ENCODE data around the gene CLINT1.
A peak's percentile ranks its signal among the peaks of the same experiment; 100 is the strongest.
"Not testable (repeated sequence)": the region's sequence is repeated elsewhere in the genome, so short reads cannot be mapped to it uniquely, and the experiment has no call there.

The CLINT1 gene

DNA sequence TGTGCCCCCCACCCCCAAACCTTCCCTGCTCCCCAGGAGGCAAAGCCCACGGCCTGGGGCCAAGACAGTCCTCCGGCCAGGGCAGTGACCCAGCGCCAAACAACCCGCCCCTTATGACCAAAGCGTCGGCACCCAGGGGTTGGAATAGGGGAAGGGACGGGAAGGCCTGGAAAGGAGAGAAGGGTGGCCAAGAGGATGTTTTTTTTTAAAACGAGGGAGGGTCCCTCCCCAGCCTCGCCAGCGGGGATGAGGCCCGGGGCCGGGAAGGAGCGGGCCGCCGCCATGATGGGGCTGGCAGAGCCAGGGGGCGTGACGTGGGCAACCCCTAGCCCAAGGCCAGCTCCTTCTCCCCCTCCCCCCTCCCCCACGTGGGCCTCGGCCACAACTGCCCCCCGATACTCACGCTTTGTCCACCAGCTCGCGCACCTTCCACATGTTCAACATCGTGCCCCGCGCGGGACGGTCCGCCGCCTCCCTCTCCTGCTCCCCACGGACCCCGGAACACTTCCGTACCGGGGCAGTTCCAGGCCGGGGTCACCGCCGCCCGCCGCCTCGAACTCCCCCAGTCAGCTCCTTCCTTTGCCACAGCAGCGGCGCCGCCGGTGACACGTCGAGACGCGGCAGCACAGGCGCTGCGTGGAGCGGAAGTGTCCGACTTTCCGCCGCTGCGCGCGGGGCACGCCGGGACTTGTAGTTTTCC is at the start of gene CLINT1:
Gene CLINT1, minus strand, starts transcription at position 619 of the 700 bp plus-strand sequence. Its CDS starts 175 bp downstream, at position 444.
- DNase-seq (ENCODE audit: low spot score), result peak; percentile 91

DNA sequence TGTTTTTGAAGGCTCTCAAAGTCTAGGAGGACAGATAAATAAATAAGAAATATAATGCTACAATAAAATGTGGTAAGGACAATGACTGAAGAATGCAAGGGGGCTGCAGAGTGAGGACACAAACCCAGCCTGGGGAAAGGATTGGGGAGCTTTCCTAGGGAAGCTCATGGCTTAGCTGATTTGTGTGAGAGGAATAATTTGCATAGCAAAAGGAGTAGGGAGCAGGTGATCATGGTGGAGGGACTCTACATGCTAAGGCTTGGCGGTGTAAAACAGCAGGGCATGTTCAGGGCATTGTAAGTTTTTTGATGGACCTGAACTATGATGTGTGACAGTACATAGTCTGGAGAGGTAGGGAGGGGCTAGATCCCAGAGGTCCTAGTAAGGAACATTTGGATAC is 49.5 kb upstream of the CLINT1 start:
- no peak for DNase-seq (ENCODE audit: low spot score)

DNA sequence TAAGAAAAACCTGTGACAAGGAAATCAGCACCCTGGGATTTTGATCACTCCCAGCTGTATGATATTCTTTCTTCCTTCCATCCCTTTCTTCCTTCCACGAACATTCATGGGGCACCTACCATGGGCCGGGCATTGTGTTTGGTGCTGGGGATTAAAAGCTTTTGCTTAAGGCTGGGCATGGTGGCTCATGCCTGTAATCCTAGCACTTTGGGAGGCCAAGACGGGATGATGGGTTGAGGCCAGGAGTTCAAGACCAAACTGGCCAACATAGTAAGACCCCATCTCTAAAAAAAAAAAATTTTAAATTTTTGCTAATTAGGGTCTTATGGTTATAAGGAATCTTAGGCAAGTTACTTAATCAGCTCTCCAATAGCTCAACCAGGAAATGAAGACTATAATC is 48.5 kb upstream of the CLINT1 start:
- no peak for DNase-seq (ENCODE audit: low spot score)

DNA sequence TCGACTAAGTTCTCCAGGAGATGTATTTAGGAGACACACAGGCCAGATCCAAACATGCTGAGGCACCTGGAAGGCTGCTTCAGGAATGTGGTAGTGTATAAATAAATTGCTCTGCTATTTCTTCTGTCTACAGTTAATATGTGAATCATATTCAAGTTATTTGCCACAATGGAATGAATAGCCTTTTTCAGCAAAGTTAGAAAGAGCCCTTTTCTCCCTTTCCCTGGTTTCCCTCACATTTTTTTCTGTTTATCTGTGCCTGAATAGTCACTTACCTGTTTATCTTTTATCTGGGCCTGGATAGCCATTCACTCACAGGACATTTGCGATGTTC is 44.1 kb upstream of the CLINT1 start:
- no peak for DNase-seq (ENCODE audit: low spot score)

DNA sequence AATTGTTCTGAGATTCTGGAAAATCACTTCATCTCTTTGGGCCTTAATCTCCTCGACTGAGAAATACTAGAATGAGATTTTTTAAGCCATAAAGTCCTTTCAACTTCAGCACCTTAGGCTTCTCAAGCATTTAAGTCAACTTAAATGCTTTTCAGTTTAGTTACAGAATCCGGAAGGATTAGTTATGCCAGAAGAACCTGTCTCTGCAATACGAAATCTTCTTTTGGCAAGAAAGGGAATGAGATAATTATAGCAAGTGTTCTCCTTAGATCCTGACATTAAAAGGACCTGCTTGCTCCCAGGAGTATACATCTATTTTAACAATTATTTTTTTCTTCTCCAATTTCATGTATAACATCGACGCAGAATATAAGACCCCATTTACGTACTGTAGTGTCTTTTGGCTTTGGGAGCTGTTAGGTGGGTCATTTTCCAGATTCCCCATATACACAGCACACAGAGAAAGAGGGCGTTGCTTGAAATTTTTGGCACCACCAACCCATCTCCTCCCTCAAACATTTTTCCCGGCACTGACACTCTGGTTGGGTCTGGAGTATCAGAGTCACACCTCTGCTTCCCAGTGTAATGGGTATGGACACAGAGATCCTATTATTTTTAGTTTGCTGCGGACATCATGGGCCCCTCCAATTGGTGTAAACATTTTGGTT is 43.6 kb upstream of the CLINT1 start:
- no peak for DNase-seq (ENCODE audit: low spot score)

DNA sequence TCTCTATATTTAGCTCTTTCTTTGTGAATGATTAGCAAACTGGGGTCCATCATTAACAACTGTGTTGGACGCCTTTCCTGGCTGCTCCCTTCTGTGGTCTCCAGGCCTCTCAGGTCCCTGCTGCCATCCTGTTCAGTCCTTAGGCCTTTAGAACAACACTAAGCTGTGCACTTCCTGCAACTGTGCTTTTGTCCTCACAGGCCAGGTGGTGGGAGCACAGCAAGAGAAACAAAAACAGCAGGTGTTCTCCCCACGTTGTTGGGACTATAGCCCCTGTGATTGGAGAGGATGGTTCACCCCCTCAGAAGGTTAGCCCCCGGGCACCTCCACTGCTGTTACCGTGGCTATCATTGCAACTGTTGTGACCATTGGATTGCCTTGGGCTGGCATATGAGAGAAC is 41.7 kb upstream of the CLINT1 start:
- no peak for DNase-seq (ENCODE audit: low spot score)

DNA sequence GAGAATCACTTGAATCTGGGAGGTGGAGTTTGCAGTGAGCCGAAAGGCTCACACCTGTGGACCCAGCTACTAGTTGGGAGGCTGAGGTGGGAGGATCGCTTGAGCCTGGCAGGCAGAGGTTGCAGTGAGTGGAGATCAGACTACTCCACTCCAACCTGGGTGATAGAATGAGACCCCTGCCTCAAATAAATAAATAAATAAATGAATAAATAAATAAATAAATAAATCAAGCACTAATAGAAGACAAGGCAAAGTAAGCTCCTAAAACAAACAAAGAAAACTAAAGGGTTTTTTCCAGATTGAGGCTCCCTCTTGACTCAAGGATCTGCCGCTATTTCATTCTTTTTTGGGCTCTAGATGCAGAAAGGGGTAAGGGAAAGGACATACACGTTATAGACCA is 34.7 kb upstream of the CLINT1 start:
- no peak for DNase-seq (ENCODE audit: low spot score)

DNA sequence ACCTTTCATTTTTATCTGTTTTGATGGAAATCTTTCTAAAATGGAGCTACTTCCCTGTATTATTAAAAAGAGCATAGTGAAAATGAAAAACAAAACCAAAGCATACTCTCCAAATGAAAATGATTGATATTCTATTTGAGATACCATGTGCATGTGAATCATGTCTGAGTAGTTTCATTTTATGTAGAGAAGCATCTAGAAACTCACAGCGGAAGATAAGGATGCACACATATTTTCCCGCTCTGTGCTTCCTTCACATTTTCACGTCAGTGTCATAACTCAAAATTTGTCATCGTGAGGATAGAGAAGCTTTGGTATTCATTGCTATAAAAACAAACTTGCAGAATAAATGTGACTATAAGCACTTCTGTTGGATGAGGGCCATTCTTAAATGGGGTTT is 34.0 kb upstream of the CLINT1 start:
- DNase-seq (ENCODE audit: low spot score), result no peak

DNA sequence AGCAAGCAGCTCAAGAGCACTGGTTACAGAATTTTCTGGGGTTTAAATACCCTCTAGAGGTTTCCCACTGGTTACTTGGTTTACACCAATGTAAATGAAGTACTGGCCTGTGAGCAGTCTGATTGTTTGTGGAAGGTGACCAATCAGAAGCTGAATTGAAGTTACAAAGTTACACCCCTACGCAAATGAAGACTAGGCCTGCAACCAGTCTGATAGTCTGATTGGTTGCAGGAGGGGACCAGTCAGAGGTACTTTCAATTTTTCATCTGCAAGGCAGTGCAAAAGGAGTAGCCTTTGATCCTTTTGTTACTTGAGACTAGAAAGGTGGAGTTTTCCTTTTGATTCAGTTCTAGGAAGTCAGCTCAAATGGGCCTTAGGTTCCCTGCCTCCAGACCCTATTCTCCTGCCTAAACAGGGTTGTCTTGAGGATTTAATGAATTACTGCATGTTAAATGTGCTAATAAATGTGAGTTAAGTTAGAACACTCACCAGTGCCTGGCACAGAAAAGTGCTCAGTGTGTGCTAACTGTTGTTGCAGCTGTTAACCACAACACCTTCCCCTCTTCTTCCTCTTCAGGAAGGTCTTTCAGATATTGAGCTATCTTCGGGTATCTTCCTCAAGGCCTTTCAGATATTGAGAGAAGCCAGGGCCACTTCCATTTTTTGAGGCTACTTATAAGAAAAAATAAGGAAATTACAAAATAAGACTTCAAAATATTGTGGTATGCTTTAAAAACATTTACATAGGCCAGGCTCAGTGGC is 32.1 kb upstream of the CLINT1 start:
- DNase-seq (ENCODE audit: low spot score), result no peak

DNA sequence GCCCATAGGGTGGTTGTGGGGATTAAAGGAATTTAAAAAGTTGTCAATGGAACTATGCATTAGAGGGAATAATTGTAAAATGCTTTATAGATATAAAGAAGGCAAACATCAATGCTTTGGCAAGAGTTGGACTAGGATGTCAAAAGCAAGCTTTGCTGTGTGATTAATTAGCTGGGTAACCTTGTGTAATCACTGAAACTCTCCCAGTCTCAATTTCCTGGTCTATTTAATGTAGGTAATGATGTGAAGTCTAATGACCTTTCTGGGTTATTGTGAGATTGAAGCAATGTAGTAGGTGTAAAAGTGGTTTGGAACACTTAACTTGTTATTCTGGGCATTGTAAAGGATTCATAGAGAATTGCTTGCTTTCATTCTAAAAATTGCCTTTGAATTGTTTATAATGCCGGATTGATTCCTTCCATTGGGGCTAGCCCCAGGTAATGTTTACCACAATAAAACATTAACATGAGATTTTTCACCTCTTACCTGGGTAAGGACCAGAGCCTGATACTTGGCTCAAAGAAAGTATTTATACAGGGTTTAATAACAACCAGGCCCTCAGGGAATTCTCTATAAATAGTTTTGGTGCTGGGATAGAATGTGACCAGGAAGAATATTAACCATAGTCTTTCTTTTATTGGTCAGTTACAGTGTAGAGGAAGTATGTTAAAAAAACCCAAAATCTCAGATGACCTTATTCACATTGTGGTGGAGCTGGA is 30.0 kb upstream of the CLINT1 start:
- no peak for DNase-seq (ENCODE audit: low spot score)

DNA sequence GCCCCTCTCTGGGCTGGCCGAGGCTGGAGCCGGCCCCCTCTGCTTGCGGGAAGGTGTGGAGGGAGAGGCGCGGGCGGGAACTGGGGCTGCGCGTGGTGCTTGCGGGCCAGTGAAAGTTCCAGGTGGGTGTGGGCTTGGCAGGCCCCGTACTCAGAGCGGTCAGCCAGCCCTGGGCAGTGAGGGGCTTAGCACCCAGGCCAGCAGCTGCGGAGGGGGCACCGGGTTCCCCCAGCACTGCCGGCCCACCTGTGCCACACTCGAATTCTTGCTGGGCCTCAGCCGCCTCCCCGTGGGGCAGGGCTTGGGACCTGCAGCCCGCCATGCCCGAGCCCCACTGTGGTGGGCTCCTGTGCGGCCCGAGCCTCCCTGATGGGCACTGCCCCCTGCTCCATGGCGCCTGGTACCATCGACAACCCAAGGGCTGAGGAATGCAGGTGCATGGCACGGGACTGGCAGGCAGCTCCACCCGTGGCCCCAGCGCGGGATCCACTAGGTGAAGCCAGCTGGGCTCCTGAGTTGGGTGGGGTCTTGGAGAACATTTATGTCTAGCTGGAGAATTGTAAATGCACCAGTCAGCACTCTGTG is 27.9 kb upstream of the CLINT1 start:
- no peak for DNase-seq (ENCODE audit: low spot score)

DNA sequence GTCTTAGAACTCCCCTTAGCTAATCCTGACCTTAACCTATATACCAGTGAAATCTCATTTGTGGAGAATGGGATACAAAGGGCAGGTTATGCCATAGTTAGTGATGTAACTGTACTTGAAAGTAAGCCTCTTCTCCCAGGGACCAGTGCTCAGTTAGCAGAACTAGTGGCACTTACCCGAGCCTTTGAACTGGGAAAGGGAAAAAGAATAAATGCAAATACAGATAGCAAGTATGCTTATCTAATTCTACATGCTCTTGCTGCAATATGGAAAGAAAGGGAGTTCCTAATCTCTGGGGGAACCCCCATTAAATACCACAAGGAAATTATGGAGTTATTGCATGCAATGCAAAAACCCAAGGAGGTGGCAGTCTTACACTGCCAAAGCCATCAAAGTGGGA is 26.1 kb upstream of the CLINT1 start:
- not testable (repeated sequence) for DNase-seq (ENCODE audit: low spot score)

DNA sequence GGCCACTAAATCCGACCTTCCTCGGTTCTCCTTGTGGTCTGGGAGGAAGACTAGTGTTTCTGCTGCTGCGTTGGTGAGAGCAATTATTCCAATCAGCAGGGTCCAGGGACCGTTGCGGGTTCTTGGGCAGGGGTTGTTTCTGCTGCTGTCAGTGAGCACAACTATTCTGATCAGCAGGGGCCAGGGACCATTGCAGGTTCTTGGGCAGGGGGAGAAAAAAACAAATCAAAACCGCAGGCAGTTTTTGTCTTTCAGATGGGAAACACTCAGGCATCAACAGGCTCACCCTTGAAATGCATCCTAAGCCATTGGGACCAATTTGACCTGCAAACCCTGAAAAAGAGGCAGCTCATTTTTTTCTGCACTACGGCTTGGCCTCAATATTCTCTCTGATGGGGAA is 22.6 kb upstream of the CLINT1 start:
- DNase-seq (ENCODE audit: low spot score), result not testable (repeated sequence)

DNA sequence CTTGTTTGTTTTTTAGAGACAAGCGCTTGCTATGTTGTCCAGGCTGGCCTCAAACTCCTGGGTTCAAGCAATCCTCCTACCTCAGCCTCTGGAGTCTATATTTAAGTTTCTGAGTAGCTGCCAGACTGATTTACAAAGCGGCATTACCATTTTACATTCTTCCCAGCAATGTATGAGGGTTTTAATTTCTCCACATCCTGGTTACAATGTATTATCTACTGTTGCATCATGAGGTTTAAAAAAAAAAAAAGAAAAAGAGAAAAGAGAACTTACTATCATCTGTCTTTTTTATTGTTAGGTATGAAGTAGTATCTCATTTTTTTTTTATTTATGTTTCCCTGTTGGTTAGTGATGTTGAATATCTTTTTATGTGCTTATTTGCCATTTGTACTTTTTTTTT is 18.9 kb upstream of the CLINT1 start:
- DNase-seq (ENCODE audit: low spot score), result no peak

DNA sequence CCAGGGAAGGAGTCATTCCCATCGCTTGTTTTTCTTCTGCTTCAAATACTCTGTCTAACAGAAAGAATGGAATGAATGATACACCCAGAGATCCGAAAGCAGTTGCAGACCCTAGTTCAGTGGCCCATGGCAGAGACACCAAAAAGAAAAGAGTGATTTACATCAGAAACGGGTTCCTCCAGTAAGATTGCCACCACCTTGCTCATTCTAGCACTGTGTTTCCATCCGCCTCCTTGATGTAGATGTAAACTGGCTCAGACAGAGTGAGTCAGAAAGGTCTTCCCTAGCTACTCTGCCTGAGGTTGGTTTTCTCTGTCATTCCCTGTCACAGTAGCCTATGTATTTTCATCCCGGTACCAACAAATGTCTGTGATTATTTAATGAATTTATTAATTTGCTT is 15.9 kb upstream of the CLINT1 start:
- DNase-seq (ENCODE audit: low spot score), result no peak

DNA sequence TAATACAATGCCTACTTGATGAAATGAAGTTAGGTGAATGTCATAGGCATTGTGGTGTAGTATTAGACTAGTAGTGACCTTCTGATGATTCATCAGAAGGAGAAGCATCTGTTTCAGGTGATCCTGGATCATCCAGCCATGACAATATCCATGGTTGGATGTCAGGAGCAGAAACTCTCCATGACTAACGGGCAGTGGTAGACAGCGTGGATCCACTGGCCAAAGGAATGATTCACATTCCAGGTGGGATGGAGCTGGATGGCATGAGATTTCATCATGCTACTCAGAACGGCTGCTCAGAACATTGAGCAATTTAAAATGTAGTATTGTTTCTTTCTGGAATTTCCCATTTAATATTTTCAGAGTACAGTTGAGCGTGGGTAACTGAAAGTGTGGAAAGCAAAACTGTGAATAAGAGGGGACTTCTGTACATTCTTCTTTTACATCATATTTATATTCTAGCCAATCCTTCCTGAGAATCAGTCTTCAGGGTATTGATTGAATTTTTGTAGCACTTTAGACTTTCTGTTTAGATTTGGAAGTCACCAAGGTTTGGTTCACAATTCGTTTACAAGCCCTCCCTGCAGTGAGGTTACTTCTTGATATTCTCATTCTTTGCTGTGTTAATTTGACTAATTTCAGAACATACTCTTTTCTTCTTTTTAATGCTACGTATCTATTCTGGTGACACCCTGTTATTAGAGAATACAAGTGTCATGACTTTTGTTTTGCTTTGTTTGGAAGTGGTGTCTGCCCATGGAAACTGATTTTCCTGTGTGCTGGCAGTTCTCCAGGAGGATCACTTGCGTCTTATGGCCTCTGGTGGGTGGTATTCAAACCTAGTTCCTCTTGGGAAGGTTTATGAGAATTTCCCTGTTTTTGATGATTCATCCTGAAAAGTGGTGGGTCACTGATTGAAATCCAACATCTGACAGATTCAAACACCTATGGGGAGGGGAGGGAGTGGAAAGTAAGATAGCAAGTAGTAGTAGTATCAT is 12.2 kb upstream of the CLINT1 start:
- peak; percentile 64 for DNase-seq (ENCODE audit: low spot score)

DNA sequence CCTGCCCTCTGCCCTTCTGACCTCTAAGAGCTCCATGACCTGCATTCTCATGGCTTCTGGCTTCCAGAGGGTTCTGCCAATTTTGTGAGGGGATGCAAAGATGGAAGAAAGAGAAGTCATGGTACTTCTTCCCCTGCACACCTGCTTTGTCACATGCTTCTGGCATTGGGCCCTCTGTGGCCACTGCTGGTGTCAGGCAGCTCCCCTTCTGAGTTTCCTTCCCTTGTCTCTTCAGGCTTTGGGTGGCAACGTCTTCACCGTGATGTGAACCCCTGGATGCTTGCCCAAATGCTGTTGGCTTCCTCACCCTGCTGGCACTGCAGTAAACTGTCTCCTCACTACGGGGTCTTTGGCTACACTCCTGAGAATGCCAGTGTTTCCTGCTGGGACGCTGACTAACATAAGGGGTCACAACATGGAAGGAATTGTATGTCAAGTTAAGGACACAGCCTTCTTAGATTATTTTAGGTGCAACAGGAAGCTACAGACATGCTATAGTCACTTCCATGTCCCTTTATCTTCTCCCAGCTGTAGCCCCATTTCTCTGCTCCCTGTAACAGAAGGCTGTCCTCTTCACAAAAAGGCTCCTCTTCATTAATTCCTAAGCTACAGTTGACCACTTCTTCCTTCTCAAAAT is 8.9 kb upstream of the CLINT1 start:
- no peak for DNase-seq (ENCODE audit: low spot score)

DNA sequence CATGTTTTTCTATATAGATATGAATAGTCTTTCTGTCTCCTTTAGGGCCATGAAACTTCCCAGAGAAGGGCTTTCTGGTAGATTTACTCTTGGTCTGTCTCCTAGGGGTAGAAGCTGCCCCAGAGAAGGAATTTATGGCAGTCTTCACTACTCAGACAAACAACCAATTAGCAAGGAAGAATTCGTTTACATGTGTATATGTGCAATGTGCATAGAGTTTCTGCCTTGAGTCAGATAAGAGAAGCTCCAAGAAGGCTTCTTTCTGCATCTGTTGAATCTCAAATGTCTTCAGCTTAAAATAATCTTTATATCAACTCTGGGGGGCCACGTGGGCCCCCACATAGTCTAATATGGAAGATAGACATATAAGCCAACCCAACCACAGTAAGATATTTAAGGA is 7.6 kb upstream of the CLINT1 start:
- no peak for DNase-seq (ENCODE audit: low spot score)

DNA sequence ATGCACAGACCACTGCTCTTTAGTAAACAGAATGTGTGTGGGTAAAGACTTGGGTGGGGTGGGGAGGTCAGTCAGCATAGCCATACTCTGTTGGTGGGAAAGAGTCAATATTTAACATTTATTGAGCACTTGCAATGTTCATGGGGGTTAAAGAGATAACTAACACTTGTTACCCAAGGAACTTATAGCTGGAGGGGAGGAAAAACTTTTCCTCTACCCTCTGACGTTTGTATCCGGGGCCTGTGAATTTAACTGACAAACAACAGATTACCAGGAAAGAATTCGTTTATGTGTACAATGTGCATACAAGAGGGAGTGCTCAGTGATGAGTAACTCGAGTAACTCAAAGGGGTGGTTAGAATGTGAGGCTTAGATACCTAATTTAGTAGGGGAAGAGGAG is 6.8 kb upstream of the CLINT1 start:
- DNase-seq (ENCODE audit: low spot score), result no peak

DNA sequence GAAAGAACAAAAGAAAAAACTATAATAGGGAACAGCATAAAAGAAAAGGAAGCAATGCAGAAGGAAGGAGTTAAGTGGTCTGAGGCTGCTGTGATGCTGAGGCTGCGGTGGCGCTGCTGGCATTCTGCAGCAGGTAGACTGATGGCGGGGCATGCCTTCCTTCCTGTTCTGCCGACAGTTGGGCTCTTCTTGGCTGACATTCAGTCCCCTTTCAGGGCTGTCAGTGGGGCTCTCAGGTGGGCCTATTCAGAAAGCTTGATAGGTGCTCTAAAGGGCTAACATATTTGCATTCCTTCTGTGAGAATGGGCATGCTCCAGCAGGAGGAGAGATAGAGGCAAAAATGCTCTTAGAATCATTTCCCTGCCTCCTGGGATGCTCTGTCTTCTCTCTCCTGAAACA is 5.1 kb upstream of the CLINT1 start:
- no peak for DNase-seq (ENCODE audit: low spot score)
